Common myeloid progenitor, CD34-positive (primary cell): ENCODE data around the gene PMM2.

Experiments
- CTCF ChIA-PET: fragments of 350-600 bp; sonication (Branson Sonifier 250); formaldehyde crosslinking; loops from one replicate; lab custom pipeline; 2021; ENCODE audit warnings: antibody characterized with exemption; lab: Charles Lee
- POLR2A ChIA-PET: fragments of 350-600 bp; sonication (Branson Sonifier 250); formaldehyde crosslinking; loops from one replicate; lab custom pipeline; 2021; ENCODE audit warnings: antibody characterized with exemption; lab: Charles Lee
- DNase-seq, 3 donors: peaks; one replicate each; pipeline versions ENCODE4 v3.0.0 to v3.0.0-alpha.2; 2013
- H3K27ac ChIP-seq, 2 experiments: 1 replicate in 1 of 2; 2 replicates in 1 of 2; pipeline ENCODE4 v1.7.0; 2013; ENCODE audit warnings: inconsistent platforms in 2 of 2, low read length in 2 of 2, mild to moderate bottlenecking in 2 of 2, low read depth in 1 of 2, moderate library complexity in 1 of 2; ENCODE audit not compliant: severe bottlenecking in 2 of 2, insufficient read depth in 1 of 2, poor library complexity in 1 of 2
- H3K27me3 ChIP-seq, 5 experiments: replicated peaks in 2 of 5; 1 replicate in 3 of 5; 2 replicates in 2 of 5; pipeline versions ENCODE4 v1.6.1 to v1.7.0; 2013; ENCODE audit warnings: low read length in 4 of 5, mild to moderate bottlenecking in 2 of 5, moderate library complexity in 2 of 5, inconsistent platforms in 1 of 5; ENCODE audit not compliant: insufficient read depth in 5 of 5, control insufficient read depth in 4 of 5
- H3K36me3 ChIP-seq, 4 experiments: 1 replicate in 2 of 4; 2 replicates in 2 of 4; pipeline versions ENCODE4 v1.6.1 to v1.7.0; 2013; ENCODE audit warnings: low read length in 3 of 4, control low read depth in 1 of 4, mild to moderate bottlenecking in 1 of 4; ENCODE audit not compliant: control insufficient read depth in 4 of 4, insufficient read depth in 4 of 4
- H3K4me1 ChIP-seq, 4 experiments: 1 replicate in 3 of 4; 2 replicates in 1 of 4; pipeline versions ENCODE4 v1.6.1 to v1.7.1; 2013; ENCODE audit warnings: low read length in 3 of 4, mild to moderate bottlenecking in 3 of 4, control low read depth in 1 of 4, inconsistent platforms in 1 of 4, moderate library complexity in 1 of 4; ENCODE audit not compliant: control insufficient read depth in 4 of 4, insufficient read depth in 4 of 4; ENCODE audit errors: control extremely low read depth in 1 of 4
- H3K4me3 ChIP-seq, 7 experiments: 1 replicate in 4 of 7; 2 replicates in 3 of 7; pipeline versions ENCODE4 v1.5.1 to v1.7.0; 2013; ENCODE audit warnings: mild to moderate bottlenecking in 7 of 7, low read length in 6 of 7, moderate library complexity in 6 of 7, inconsistent platforms in 2 of 7, low read depth in 2 of 7, control low read depth in 1 of 7; ENCODE audit not compliant: insufficient read depth in 4 of 7, control insufficient read depth in 1 of 7; ENCODE audit errors: extremely low read depth in 1 of 7
- H3K9me3 ChIP-seq, 5 experiments: 1 replicate in 4 of 5; 2 replicates in 1 of 5; pipeline versions ENCODE4 v1.6.1 to v1.7.1; 2013; ENCODE audit warnings: low read length in 4 of 5, mild to moderate bottlenecking in 2 of 5, inconsistent platforms in 1 of 5, low read depth in 1 of 5, moderate library complexity in 1 of 5; ENCODE audit not compliant: control insufficient read depth in 4 of 5, insufficient read depth in 2 of 5; ENCODE audit errors: control extremely low read depth in 1 of 5
- WGBS: methylation state at CpG from one replicate; pipeline ENCODE4 v1.1.5; 2013; ENCODE audit not compliant: insufficient coverage; 5-methylcytosine and 5-hydroxymethylcytosine counted together

Gene PMM2

DNA sequence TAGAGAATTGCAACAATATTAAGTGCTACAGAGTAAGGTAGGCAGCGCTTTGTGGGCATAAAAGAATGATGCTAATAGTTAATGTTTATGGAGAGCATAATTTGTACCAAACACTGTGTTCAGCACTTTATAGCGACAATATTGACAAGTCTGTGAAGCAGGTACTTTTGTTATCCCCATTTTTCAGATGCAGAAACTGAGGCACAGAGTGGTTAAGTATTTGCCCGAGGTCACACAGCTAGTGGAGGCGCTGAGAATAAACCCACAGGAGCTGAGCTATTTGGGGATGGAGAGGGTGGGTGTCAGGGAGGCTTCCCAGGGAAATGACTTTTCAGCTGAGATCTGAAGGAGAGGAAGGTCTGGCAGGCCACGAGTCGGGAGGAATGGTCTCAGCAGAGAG lies 39.6 kb upstream of the PMM2 start:
- Histone ChIP-seq H3K9me3 (no peaks in the 10 kb centered on the region), H3K4me1 (no peaks in the 10 kb centered on the region), H3K27ac (no peak overlapping the region), H3K36me3 (peaks cover 0 to 10% (median 0%) of the 10 kb centered on the region in 4 experiments), H3K4me3 (no peak overlapping the region), H3K27me3 (no peaks in the 10 kb centered on the region)
- ChIA-PET CTCF (no interaction called here), POLR2A (no interaction called here)
- WGBS: 100% methylated on average over 4 of the region's 6 CpGs
- DNase-seq: no peak

DNA sequence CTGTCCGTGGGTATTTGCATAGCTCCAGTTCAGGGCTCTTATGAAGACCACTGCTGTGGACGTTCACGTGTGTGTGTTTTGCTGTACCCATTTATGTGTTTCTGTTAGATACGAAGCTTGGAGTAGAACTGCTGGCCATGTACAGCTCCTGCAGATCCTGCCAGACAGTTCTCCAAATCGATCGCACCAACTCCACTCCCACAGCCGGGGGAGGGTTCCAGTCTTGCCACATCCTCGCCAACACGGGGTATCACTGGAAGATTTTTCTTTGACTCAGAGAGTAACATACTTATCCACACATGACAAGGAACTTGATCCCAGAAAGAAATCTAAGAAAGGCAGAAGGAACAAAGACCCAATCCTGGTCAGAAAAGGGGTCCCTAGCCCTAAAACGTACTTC lies 37.6 kb upstream of the PMM2 start:
- H3K4me3 ChIP-seq: no peak overlapping the region
- WGBS: 91% methylated on average over 5 of the region's 10 CpGs
- no peak for DNase-seq
- H3K36me3 ChIP-seq: peaks cover 0 to 10% (median 0%) of the 10 kb centered on the region in 4 experiments
- H3K4me1 ChIP-seq: no peaks in the 10 kb centered on the region
- ChIA-PET POLR2A (no interaction called here), CTCF (no interaction called here)
- H3K27ac ChIP-seq: no peak overlapping the region
- no peaks in the 10 kb centered on the region for H3K9me3 ChIP-seq
- H3K27me3 ChIP-seq: no peaks in the 10 kb centered on the region

DNA sequence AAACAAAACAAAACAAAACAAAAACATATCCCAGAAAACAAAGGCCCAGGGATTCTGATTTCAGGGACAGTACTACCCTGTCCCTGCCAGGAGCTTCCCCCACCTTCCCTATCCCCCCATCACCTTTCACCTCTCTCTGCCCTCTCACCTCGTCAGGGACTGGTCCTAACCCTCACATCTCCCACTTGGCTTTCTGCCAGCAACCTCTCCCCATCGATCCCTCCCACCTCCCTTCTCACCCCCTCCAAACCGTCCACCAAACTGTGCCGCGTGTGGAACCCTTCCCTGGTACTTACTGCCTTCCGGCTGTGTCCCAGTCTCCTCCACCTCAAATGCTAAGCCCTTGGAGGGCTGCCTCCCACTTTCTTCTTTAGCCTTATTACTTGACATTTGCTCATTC lies 36.6 kb upstream of the PMM2 start:
- H3K9me3 ChIP-seq: no peaks in the 10 kb centered on the region
- H3K4me3 ChIP-seq: no peak overlapping the region
- no peaks in the 10 kb centered on the region for H3K4me1 ChIP-seq
- POLR2A ChIA-PET: no interaction called here
- CTCF ChIA-PET: no interaction called here
- DNase-seq: no peak
- H3K36me3 ChIP-seq: peaks cover 0 to 10% (median 0%) of the 10 kb centered on the region in 4 experiments
- no peaks in the 10 kb centered on the region for H3K27me3 ChIP-seq
- no peak overlapping the region for H3K27ac ChIP-seq
- 90% methylated on average over 4 of the region's 6 CpGs for WGBS

DNA sequence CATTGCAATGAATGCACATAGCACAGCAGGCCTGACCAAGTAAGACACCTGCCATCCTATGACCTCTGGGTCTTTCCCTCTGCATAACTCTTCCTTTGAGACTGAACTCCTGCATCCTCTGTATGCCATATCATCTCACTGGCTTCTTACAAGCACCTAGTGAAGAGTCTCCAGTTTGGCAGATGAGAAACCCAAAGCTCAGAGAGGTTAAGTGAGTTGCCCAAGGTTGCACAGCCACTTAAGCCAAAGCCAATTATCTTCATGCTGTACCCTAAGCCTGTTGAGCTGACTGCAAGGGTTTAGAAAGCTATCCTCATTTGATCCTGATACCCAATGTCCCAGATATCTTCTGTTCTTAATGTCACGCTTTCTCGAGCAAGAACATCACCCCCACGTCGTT lies 35.4 kb upstream of the PMM2 start:
- H3K4me1 ChIP-seq: no peaks in the 10 kb centered on the region
- CTCF ChIA-PET: no interaction called here
- H3K27ac ChIP-seq: no peak overlapping the region
- H3K9me3 ChIP-seq: no peaks in the 10 kb centered on the region
- POLR2A ChIA-PET: interaction anchor here (0.6 kb wide), 1 partner anchor 31 kb away, joined by 3 read pairs; no protein-coding TSS in a partner anchor
- H3K27me3 ChIP-seq: no peaks in the 10 kb centered on the region
- H3K4me3 ChIP-seq: no peak overlapping the region
- no peak for DNase-seq
- WGBS: 100% methylated on average over 4 of the region's 4 CpGs
- peaks cover 0 to 11% (median 0%) of the 10 kb centered on the region in 4 experiments for H3K36me3 ChIP-seq

DNA sequence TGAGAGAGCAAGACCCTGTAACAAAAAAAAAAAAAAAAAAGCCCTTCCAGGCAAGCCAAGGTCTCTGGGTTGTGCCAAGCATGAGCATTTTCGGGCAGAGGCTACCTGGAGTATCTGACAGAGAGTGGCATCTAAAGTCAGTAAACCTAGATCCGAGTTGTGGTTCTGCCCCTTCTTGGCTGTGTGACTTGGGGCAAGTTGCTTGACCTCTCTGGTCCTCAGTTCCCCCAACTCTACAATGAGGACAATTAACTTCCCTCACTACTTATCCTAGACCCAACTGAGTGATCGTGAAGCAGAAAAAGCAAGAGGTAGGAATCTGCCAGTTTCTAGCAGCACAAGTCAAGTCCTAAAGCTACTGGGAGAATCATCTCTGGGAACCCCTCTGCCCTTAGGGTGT lies 34.6 kb upstream of the PMM2 start:
- no peaks in the 10 kb centered on the region for H3K27me3 ChIP-seq
- H3K4me3 ChIP-seq: no peak overlapping the region
- CTCF ChIA-PET: no interaction called here
- no peaks in the 10 kb centered on the region for H3K9me3 ChIP-seq
- POLR2A ChIA-PET: interaction anchor here (0.6 kb wide), 2 partner anchors 30 to 59 kb away, joined by 3 read pairs; no protein-coding TSS in a partner anchor
- peaks cover 0 to 11% (median 0%) of the 10 kb centered on the region in 4 experiments for H3K36me3 ChIP-seq
- 92% methylated on average over 2 of the region's 3 CpGs for WGBS
- no peak for DNase-seq
- H3K27ac ChIP-seq: no peak overlapping the region
- H3K4me1 ChIP-seq: no peaks in the 10 kb centered on the region

DNA sequence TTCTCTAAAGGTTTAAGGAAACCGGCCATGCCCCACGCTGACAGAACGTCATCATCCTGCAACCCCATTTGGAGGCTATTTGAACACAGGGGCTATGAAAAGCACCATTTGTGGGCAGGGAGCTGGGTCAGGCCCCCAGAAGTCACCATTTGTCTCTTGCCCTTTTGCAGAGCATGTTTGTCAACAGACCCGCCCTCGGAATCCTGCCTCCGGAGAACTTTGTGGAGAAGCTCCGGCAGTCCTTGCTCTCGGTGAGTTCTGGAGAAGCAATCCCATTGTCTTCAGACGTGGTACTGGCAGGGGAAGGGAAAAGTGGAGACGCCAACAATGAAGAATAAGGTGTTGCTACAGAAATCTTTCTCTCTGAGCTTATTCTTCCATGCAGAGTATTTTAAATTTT lies 33.7 kb upstream of the PMM2 start:
- CTCF ChIA-PET: interaction anchor here (0.6 kb wide), 1 partner anchor 16 kb away, joined by 3 read pairs; no protein-coding TSS in a partner anchor
- no peak overlapping the region for H3K4me3 ChIP-seq
- DNase-seq: no peak
- no peaks in the 10 kb centered on the region for H3K27me3 ChIP-seq
- H3K4me1 ChIP-seq: no peaks in the 10 kb centered on the region
- H3K36me3 ChIP-seq: peaks cover 0 to 18% (median 3%) of the 10 kb centered on the region in 4 experiments
- POLR2A ChIA-PET: no interaction called here
- no peak overlapping the region for H3K27ac ChIP-seq
- no peaks in the 10 kb centered on the region for H3K9me3 ChIP-seq
- 97% methylated on average over 9 of the region's 10 CpGs for WGBS

DNA sequence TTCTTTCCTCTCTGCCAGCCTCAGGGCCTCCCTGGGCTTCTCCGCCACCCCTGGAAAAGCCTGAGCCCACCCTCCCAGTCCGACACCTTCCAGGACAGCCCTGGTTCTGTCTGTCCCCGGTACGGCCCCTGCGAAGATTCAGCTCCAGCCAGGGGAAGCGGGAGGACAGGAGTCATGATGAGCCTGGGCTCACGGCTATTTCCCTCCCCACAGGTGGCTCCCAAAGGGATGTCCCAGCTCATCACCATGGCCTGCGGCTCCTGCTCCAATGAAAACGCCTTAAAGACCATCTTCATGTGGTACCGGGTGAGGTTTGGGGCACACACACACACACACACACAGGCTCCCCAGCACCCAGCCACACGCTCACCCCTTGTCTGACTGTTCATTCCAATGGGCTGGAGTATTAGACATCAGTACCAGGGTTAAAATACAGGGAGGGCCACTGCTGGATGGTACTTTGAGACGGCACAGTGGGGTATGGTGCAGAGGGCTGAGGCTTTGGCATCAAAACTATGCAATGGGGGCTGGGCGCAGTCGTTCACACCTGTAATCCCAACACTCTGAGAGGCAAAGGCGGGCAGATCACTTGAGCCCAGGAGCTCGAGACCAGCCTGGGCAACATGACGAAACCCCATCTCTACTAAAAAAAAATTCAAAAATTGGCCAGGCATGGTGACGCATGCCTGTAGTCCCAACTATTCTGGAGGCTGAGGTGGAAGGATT lies 33.0 kb upstream of the PMM2 start:
- Histone ChIP-seq H3K27ac (no peak overlapping the region), H3K36me3 (peaks cover 0 to 20% (median 4%) of the 10 kb centered on the region in 4 experiments), H3K4me1 (no peaks in the 10 kb centered on the region), H3K27me3 (no peaks in the 10 kb centered on the region), H3K9me3 (no peaks in the 10 kb centered on the region), H3K4me3 (no peak overlapping the region)
- 96% methylated on average over 12 of the region's 18 CpGs for WGBS
- ChIA-PET CTCF (interaction anchor here (0.6 kb wide), 1 partner anchor 17 kb away, joined by 3 read pairs; no protein-coding TSS in a partner anchor), POLR2A (no interaction called here)
- DNase-seq: no peak
